GM18867 (cell line): ENCODE measurements around the gene MYO7B.

ENCODE experiments used
- ATAC-seq: cut with Tn5 transposase; IDR thresholded peaks from one replicate; pipeline ENCODE4 v1.9.1; 2021; ENCODE audit warnings: mild to moderate bottlenecking, moderate library complexity; ENCODE audit not compliant: unreplicated experiment

The MYO7B gene

GRCh38 chr2:127535422-127535901, at the start of gene MYO7B:
Gene MYO7B, plus strand, starts transcription at chr2:127535683. Its CDS starts 24,040 bp downstream, at chr2:127559723.
- no peak for ATAC-seq

DNA sequence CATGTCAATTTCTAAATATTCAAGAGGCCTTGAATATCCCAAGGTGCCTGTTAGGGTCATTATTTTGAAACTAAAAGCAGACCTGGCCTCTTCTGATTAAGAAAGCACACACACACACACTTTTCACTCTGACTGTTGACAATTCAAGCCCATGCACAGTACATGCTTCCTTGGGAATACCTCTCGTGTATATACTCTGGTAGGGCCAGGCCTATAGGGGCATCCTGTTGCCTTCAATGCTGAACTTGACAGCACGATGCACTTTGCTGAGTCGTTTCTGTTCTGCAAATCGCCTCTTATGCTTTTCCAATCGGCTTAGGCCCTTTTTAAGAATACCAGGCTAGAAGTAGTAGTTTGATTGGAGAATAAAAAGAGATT, 49.8 kb upstream of the MYO7B start:
- ATAC-seq, result no peak

- ATAC-seq, result no peak
These were observed 49.0 kb upstream of the MYO7B start for GRCh38 chr2:127486247-127487058.

GRCh38 chr2:127490283-127490682, 45.2 kb upstream of the MYO7B start:
- no peak for ATAC-seq

- ATAC-seq, result no peak
These were observed 37.1 kb upstream of the MYO7B start for GRCh38 chr2:127498386-127498785.

DNA sequence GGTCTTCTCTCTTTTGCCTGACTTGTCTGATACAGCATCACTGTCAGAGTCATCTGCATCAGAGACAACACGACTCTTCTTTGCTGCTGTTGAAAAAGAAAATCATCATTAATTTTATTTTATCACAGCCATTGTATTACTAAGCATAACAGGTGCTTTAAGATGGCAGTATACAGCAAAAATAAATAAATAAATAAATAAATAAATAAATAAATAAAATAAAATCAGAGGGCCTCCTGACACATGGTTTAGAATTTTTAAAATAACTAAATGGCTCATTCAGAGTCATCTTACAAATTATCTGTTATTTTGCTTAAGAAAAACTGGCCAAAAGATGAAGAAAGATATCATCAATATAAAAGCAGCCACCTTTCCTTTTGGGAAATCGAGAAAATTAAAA, 32.0 kb upstream of the MYO7B start:
- ATAC-seq, result no peak

DNA sequence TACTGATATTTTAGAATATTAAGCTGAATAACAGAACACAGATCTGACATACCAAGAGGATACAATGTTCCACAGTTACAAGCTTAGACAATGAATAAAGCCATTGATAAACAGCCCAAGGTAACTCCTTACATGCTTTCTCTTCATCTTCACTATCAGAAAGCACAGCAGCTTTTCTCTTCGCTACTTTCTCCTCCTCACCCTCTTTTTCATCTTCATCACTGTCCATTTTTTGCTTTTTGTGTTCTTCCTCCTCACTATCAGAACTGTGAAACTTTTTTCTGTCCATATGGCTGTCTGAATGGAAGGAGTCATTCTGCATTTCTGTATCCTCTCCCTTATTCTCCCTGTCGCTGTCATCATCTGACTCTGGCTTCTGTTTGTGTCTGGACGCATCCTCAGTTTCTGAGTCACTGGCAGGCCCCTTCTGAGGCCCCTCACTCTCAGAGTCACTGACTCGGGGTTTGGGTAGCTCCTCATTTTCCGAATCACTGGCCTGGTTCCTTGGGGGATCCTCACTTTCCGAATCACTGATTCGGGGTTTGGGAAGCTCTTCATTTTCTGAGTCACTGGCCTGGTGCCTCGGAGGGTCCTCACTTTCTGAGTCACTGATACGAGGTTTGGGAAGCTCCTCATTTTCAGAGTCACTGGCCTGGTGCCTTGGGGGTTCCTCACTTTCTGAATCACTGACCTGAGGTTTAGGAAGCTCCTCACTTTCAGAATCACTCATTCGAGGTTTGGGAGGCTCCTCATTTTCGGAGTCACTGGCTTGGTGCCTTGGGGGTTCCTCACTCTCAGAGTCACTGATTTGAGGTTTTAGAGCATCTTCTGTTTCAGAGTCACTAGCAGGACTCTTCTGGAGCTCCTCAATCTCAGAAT, 30.7 kb upstream of the MYO7B start:
- no peak for ATAC-seq

- no peak for ATAC-seq
These were observed 29.0 kb upstream of the MYO7B start for GRCh38 chr2:127506510-127506909.

DNA sequence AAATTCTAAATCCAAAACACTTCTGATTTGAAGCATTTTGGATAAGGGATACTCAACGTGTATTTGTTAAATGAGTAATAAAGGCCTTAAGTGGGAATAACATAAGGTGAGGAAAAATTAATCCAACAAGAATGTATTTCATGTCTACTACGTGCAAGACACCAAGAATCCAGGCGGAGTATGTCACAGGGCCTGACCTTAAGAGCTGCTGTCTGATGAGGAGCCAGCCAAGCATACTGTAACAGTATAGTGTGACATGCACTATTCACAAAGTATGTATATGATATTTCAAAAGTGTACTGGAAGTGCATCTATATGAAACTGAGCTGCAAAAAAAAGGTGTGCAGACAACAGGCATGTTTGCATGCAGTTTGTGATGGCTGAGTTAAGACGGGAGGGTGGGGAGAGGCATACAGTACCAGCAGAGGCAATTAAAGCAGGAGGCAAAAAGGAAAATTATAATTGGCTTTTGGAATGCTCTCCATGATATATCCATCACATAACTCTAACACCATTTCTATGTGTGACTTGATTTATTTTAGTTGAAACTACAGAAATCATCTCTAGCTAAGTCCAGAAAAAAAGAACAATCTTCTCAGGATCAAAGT, 27.4 kb upstream of the MYO7B start:
- no peak for ATAC-seq

DNA sequence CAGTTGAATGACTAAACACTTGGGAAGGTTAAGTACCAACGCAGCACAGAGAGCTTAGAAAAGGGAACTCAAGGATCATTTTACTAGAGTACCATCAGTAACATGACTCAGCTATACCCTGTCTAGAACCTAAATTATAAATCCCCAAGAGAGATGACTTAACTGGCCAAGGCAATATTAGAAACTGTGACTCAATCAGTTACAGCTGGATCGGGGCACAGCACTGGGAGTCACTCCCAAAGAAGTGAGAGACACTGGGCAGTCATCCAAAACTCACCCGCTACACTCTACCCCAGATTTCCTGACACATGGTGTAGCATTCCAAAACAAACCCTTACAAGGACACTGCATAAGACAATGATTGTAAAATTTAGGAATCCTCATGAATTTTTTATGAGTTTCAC, 26.9 kb upstream of the MYO7B start:
- ATAC-seq, result no peak

- no peak for ATAC-seq
These were observed 25.4 kb upstream of the MYO7B start for GRCh38 chr2:127510073-127510472.

DNA sequence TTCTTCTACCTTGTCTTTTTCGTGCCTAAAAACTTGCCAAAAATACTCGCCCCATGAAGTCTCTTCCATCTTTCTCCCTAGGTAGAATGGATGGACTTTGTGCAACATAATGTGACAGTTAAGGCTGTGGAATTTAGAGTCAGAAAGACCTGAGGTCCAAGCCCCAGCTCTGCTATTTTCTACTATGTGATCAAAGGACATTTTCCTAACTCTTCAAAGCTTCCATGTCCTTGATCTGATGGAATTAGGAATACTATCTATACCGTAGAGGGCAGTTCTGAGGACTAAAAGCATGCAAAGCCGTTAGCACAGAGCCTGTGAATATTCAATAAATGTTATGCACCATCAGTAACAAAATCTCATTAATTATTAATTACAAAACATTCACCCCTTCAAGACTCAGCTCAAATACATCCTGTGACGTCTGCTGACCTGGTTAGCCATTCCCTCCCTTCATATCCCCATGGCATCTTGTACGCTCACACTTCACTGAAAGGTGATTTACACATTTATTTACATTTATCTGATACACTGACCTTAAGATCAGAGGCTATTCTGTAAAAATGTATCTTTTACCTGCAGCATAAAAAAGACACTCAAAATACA, 24.3 kb upstream of the MYO7B start:
- ATAC-seq, result no peak

GRCh38 chr2:127511917-127512316, 23.6 kb upstream of the MYO7B start:
- ATAC-seq, result no peak

DNA sequence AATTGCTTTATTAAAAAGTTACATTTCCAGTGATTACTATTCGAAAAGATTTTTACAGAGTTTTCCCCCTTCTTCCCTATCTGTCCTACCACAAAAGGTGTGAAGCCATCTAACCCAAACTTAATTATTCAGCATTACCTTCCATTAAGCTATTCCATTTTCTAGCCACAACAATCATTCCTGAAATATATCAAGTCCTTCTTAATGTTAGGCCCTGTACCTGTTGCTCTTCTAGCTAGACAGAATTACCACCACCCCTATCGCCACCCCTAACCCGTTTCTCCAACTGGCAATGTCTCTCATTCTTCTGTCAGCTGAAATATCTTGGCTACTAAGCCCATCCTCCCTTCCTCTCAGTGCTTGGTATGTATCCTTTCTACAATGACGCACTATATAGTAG, 23.1 kb upstream of the MYO7B start:
- ATAC-seq, result no peak

- no peak for ATAC-seq
These were observed 21.4 kb upstream of the MYO7B start for GRCh38 chr2:127514076-127514475.

GRCh38 chr2:127514485-127514884, 21.0 kb upstream of the MYO7B start:
- no peak for ATAC-seq

DNA sequence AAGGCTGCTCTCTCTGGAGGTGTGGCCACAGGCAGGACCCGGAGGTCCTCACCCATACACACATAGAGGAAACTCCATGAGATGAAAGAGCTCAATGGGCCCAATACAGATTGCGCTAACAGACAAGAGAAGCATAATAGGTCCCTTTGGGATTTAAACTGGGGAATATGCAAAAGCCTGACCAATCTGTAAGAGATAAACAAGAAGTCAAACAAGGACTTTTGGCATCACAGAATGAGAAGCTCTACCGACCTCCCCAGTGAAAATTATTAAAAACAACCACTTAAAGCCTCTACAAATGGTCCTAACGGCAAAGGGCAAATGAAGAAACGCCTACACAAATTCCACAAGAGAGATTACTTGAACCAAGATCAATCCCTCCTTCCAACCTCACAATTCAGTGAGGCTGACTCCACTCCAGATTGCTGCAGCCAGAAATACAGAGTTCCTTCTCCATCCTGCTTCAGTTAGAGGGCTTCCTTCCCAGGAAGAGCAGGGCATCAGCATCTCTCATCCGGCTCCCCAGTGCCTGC, 20.0 kb upstream of the MYO7B start:
- ATAC-seq, result no peak

GRCh38 chr2:127516041-127516762, 19.3 kb upstream of the MYO7B start:
- ATAC-seq, result no peak

- no peak for ATAC-seq
These were observed 18.0 kb upstream of the MYO7B start for GRCh38 chr2:127517465-127517864.

DNA sequence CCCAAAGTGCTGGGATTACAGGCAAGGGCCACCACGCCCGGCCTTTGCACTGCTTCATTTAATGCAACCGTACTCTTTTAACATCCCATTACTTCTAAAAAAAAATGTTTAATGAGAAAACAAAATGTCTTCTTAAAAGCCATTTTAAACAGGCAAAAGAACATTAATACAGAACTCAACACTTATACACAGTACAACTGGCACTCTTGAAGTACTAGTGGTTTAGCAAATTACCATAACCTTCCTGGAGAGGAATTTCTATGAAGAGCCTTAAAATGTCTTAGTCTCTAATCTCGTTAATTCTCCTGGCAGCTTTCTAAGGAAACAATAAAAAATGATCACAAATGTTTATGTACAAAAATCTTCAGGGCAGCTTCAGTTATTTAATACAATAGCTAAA, 15.1 kb upstream of the MYO7B start:
- ATAC-seq, result no peak
